GM18868 (cell line): Measurements from ENCODE around the gene SYT2.
"Not testable (repeated sequence)": the region's sequence is repeated elsewhere in the genome, so short reads cannot be mapped to it uniquely, and the experiment has no call there.

Experiments
- ATAC-seq: cut with Tn5 transposase; IDR thresholded peaks from one replicate; pipeline ENCODE4 v1.9.1; 2021; ENCODE audit warnings: mild to moderate bottlenecking, moderate library complexity; ENCODE audit not compliant: unreplicated experiment

SYT2 gene

GRCh38 chr1:202644219-202645096, 65.8 kb downstream of the SYT2 start:
- ATAC-seq = no peak

- ATAC-seq = no peak
Observed at GRCh38 chr1:202643397-202644218, 66.6 kb downstream of the SYT2 start.

DNA sequence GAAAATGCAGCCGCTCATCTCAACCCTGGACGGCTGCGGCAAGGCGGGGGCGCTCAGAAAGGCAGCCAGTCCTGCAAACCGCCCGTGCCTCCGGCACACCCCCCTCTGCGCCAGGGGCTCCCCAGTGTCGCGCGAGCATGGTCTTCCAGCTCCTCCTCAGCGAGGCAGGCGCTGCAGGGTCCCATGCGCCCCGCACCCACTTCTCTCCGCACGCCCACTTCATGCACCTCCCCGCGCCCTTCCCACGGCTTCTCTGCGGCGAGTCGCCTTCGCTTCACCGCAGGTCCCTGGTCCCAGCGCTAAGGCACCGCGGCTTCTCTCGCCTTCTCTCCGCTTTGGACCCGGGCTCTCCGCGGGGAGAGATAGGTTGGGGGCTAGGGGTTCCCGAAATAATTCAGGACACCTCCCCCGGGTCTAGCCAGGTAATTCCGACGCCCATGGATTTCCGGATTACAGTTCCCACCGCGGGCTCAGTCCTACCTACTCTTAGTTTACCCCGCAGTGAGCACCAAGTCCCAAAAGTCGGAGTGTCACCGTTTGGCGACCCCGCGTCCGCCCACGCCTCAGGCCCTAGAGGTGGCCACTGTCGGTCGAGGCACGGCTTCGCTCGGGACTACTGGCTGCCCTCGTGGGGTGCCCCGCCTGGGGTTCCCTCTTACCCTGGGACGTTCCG, 67.5 kb downstream of the SYT2 start:
- no peak for ATAC-seq

- ATAC-seq = no peak
Observed at GRCh38 chr1:202642212-202642611, 68.0 kb downstream of the SYT2 start.

GRCh38 chr1:202639500-202639899, 70.8 kb downstream of the SYT2 start:
- no peak for ATAC-seq

GRCh38 chr1:202638701-202639305, 71.5 kb downstream of the SYT2 start:
- not testable (repeated sequence) for ATAC-seq

DNA sequence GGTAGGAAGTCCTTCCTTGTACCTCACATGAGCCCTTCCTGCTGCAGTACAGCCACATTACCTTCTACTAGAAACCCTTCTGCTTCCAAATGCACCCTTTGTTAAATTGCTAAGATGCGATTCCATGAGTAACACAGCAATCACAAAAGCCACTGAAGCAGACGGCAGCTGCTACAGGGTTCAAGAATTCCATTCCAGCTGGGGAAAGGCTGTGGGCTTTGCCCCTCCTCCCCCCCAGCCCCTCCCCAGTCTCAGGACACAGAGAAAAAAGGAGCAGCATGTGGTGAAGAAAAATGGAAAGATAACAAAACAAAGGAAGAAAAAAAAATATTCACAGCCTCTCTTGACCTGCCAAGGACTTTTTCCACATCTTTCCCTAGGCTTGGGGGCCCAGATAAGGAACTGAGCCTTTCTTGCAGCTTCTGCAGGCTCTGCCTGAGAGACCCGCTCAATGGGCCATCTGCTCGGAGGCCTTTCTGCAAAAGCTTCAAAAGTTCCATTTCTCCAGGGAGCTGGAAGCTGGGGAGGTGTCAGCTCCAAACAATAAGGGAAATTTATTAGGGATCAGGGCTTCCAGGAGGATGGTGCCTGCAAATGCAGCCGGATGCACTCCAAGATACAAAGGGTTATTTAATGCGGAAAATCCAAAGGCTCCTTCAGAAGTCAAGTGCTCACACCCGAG, 72.1 kb downstream of the SYT2 start:
- no peak for ATAC-seq

DNA sequence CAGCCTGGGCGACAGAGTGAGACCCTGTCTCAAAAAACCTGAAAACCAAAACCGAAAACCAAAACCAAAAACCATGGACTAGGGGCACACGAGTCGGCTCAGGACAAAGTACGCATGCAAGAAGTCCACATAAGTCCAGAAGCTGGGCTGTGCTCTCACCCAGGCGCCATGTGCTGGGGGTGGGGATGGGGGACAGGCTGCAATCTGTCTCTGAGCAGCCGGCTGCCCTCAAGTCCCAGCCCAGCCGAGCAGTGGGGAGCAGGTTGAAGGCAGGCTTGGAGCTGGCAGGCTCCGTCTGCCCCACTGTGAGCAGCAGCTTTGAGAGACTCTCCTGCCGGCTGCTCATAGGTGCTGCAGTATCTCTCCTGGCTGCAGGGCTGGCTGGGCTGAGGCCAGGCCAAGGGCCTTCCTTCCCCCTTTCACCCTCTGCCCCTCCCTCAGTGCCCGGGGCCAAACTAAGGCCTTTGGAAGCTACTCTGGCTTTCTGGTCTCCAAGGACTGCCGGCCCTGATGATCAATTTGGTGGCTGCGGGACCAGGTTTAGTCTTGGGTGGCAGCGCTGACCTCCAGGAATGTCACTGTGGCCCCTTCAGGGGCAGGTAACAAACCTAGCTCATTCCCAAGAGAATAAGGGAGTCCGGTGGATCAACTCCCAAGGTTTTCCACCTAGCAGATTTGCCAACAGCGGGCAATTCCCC, 72.8 kb downstream of the SYT2 start:
- ATAC-seq = not testable (repeated sequence)

DNA sequence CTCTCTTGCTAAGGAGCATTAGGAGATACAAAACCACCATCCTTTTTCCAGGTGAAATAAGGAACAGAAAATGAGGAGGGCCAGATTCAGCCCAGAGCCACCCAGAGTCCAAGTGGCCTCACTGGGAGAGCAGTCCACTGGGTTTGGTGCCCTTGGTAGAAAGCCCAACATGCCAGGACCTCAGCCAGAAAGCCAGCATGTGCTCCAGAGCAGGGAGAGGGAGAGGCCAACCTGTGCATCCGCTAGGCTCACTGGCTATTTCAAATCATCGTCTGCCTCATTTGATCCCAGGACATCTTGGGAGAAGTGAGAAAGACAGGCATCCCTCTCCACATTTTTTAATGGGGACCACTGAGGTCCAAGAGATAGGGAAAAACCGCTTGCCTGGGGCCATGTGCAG, 74.1 kb downstream of the SYT2 start:
- ATAC-seq = not testable (repeated sequence)

DNA sequence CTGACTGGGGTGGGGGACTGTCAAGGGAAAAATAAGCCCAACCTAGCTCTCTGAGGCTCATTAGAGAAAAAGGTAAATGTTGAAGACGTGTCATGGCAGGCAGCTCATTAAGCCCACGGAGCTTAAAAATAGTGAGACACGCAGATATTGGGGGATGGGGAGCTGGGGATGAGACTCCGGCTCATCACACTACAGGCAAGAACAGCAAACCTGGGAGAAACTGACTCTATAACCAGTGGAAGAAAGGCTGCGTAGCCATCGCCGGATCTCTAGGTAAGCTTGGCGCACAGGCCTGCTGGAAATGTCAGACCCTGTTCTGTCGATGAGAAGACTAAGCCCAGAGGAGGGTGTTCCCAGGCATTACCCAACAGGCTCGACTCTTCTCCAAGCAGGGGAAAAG, 78.0 kb downstream of the SYT2 start:
- ATAC-seq = no peak

DNA sequence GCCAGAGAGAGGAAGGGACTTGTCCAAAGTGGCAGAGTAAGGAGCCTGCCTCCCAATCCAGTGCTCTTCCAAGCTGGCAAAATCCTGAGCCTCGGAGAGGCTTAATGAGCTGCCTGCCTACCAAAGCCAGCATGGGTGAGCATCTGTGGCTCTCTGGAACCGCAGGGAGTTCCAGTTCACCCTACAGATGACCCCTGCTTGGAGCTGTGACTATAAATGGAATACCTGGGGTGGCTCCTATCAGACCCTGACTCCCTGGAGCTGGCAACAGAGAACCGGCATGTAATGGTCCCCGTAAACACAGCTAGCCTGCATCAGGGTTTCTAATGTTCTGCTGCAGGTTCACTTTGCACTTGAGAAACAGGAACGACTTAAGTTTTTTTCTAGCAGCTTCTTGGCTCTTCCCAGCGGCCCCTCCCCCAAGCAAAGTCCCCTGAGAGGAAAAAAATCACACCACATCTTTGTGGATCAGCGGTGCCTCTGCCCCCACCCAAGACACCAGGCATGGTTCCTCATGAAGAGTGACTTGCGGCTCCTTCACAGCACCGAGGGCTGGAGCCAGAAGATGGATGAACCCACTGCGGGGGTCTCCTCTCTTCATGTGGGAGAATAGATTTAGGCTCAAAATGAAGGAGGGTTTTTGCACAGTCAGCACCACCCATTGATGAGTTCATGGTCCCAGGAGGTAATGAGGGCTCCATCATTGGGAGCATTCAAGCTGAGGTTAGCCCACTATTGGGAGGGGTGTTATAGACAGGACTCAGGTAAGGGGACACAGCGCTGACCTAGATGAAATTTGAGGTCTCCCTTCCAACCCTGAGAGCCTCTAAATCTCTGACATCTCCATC, 79.0 kb downstream of the SYT2 start:
- no peak for ATAC-seq

- ATAC-seq = no peak
Observed at GRCh38 chr1:202630541-202630940, 79.7 kb downstream of the SYT2 start.

DNA sequence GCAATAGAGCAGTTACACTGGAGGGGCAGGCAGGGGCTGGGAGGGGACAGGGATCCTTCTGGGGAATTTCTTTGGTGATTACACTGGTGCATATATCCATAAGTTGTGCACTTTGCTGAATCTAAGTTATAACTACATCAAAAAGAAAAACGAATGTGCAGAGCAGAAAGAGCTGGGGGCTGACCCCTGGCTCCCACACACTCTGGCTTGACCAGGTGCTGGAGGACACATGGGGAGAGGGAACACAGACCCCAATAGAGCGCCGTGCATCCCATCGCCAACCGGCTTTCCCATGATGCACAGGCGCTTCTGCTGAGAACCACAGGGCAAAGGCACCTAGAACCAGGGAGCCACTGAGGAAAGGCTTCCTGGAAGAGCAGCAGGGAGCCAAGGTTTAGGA, 80.2 kb downstream of the SYT2 start:
- not testable (repeated sequence) for ATAC-seq

GRCh38 chr1:202629257-202629811, 80.9 kb downstream of the SYT2 start:
- peak; percentile 77 for ATAC-seq

DNA sequence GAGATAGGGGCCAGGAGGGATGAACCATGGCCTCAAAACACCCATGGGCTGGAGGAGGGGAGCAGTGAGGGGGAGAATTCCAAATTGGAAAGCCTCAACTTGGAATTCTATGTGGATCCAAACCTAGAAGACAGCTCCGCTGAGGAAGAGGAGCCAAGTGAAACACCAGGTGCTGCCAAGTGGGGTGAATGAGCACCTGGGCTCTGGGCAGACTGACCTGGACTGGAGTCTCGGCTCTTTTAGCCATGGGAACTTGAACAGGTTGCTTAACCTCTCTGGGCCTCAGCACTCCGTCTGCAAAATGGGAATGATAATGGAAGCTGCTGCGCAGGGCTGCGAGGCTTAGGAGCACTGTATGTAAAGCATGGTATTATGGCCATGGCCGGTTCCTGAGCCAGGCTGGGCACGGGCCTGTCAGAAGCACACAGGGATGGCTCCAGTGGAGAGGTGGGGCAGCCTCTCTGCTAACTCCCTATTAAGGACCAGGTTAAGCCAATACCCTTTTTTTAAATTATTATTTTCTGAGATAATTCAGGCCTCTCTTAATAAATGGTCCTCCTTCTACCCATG, 81.5 kb downstream of the SYT2 start:
- no peak for ATAC-seq

GRCh38 chr1:202627841-202628565, 82.3 kb downstream of the SYT2 start:
- no peak for ATAC-seq

- not testable (repeated sequence) for ATAC-seq
Observed at GRCh38 chr1:202627036-202627435, 83.2 kb downstream of the SYT2 start.
